Sigmoid colon (tissue), 7 donors: ENCODE data around the gene C6orf132. TPM values are rescaled to one million over a fixed set of nuclear protein-coding genes. Genes with fewer than 3 reads are reported as not detected.

ENCODE experiments used
- DNase-seq: peaks from one replicate; pipeline ENCODE4 v3.0.0-alpha.2; 2019
- H3K27ac ChIP-seq, 4 donors: fragments of 200-600 bp; sonication (generic); one replicate each; pipeline ENCODE4 v1.5.1; 2016 to 2019; ENCODE audit warnings: mild to moderate bottlenecking in 1 of 4
- H3K27me3 ChIP-seq, 3 donors: fragments of 200-600 bp; sonication (generic); one replicate each; pipeline ENCODE4 v1.5.1; 2019; ENCODE audit warnings: mild to moderate bottlenecking in 1 of 3
- H3K36me3 ChIP-seq, 4 donors: fragments of 200-600 bp; sonication (generic); one replicate each; pipeline ENCODE4 v1.5.1; 2016 to 2019
- H3K4me1 ChIP-seq, 4 donors: fragments of 200-600 bp; sonication (generic); one replicate each; pipeline ENCODE4 v1.5.1; 2017 to 2019
- H3K4me3 ChIP-seq, 4 donors: fragments of 200-600 bp; sonication (generic); one replicate each; pipeline ENCODE4 v1.5.1; 2017 to 2019; ENCODE audit warnings: mild to moderate bottlenecking in 2 of 4, moderate library complexity in 1 of 4
- H3K9me3 ChIP-seq, 4 donors: fragments of 200-600 bp in 3 of 4; sonication (generic) in 3 of 4; one replicate each; pipeline versions ENCODE4 v1.5.1 to v1.6.1; 2013 to 2019
- EP300 ChIP-seq, 4 donors: sonication (generic); formaldehyde crosslinking; IDR thresholded peaks; one replicate each; pipeline ENCODE4 v1.6.1; 2017; ENCODE audit warnings: antibody characterized with exemption in 4 of 4
- POLR2A ChIP-seq, 2 donors: fragments of 450-650 bp; IDR thresholded peaks; one replicate each; pipeline ENCODE4 v1.6.1; 2016; ENCODE audit warnings: antibody characterized with exemption in 2 of 2, mild to moderate bottlenecking in 2 of 2, moderate library complexity in 2 of 2
- POLR2AphosphoS5 ChIP-seq, 4 donors: sonication (generic); formaldehyde crosslinking; IDR thresholded peaks; one replicate each; pipeline ENCODE4 v1.6.1; 2017; ENCODE audit warnings: antibody characterized with exemption in 4 of 4
- WGBS, 2 donors: extraction: QIAGEN DNeasy Blood & Tissue Kit; methylation state at CpG; one replicate each; pipeline ENCODE4 v1.1.7; 2013; 5-methylcytosine and 5-hydroxymethylcytosine counted together
- intact Hi-C: fragments of 100-400 bp; cut with DNase I; formaldehyde crosslinking; loops from one replicate; pipeline ENCODE4 v1.15.1; 2023
- polyA plus RNA-seq, 3 donors: library from polyadenylated mRNA; stranded (reverse); fragments of 200-250 nt; gene quantifications; one replicate each; pipeline ENCODE4 v1.2.3, GENCODE V29; 2013
- total RNA-seq, 4 donors: library from RNA; depleted of rRNA; stranded (reverse); fragments of >200 nt; gene quantifications; one replicate each; pipeline ENCODE4 v1.1.0, GENCODE V29; 2016
- TF ChIP-seq, protein P1 (sequence below), 4 experiments: fragments of 450-650 bp in 3 of 4; fragments of 200-600 bp in 1 of 4; IDR thresholded peaks; one replicate each; pipeline ENCODE4 v1.5.1; 2016 to 2019; ENCODE audit warnings: antibody characterized with exemption in 4 of 4, mild to moderate bottlenecking in 3 of 4, moderate library complexity in 2 of 4
- donor health status: healthy with polysubstance abuse.
- donor health status: Bipolar disorder and iron deficiency.
- donor health status: healthy.

C6orf132 gene
- total and polyA plus RNA-seq, 7 donors, result 0.33 to 91.3 (median 20.9) TPM; not detected in 1

DNA sequence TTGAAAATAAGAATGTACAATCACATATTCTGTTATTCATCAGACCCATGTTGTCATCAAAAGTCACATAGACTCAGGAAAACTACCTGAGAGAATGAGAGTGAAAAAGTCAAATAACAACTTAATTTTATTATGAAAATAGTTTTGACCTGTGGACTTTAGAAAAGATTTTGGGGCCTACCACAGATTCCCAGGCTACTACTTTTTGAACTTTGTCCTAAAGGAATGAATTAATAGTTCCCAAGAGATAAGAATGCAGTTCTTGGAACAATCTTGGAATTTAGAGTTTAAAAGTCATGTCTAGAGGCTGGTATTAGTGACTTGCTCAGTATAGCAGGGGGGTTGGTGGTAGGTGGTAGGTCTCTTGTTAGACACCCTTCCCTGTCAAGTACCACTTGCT is 88.8 kb downstream of the C6orf132 start:
- intact Hi-C loops, result loop anchor here (10.0 kb wide), 1 partner anchor 491 kb away; no protein-coding TSS in a partner anchor
- peaks cover 35 to 66% (median 45%) of the 10 kb centered on the region in 4 donors for H3K36me3 ChIP-seq
- H3K27ac ChIP-seq, result no peak overlapping the region
- TF ChIP-seq EP300 (IDR thresholded peaks at IDR 0.05) (no peak), POLR2AphosphoS5 (IDR thresholded peaks at IDR 0.05) (no peak), POLR2A (IDR thresholded peaks at IDR 0.05) (no peak)
- TF ChIP-seq, protein P1, sequence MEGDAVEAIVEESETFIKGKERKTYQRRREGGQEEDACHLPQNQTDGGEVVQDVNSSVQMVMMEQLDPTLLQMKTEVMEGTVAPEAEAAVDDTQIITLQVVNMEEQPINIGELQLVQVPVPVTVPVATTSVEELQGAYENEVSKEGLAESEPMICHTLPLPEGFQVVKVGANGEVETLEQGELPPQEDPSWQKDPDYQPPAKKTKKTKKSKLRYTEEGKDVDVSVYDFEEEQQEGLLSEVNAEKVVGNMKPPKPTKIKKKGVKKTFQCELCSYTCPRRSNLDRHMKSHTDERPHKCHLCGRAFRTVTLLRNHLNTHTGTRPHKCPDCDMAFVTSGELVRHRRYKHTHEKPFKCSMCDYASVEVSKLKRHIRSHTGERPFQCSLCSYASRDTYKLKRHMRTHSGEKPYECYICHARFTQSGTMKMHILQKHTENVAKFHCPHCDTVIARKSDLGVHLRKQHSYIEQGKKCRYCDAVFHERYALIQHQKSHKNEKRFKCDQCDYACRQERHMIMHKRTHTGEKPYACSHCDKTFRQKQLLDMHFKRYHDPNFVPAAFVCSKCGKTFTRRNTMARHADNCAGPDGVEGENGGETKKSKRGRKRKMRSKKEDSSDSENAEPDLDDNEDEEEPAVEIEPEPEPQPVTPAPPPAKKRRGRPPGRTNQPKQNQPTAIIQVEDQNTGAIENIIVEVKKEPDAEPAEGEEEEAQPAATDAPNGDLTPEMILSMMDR (IDR thresholded peaks at IDR 0.05), result no peak
- peaks cover 0 to 40% (median 32%) of the 10 kb centered on the region in 4 donors for H3K4me1 ChIP-seq
- DNase-seq, result no peak
- no peaks in the 10 kb centered on the region for H3K9me3 ChIP-seq
- no peaks in the 10 kb centered on the region for H3K27me3 ChIP-seq
- no peak overlapping the region for H3K4me3 ChIP-seq

DNA sequence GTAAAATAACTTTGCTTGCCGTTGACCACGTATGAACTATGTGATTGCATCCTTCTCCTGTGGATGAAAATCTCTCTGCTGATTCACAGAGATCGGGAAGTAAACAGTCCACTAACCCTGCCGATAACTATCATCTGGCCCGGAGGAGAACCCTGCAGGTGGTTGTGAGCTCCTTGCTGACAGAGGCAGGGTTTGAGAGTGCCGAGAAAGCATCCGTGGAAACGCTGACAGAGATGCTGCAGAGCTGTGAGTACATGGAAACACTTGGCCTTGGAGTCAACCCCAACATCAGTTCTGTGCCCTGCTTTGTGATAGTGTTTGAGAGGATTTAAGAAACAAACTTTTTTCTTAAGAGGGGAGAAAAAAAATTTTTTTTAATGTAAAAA is 91.2 kb downstream of the C6orf132 start:
- 21 to 44% methylated on average over 8 of the region's 8 CpGs for WGBS, 2 donors
- Histone ChIP-seq H3K27me3 (no peaks in the 10 kb centered on the region), H3K27ac (peak overlapping the region; percentile 79 to 96 (median 93)), H3K4me3 (peak overlapping the region; percentile 52 to 78 (median 60)), H3K4me1 (peaks cover 0 to 59% (median 50%) of the 10 kb centered on the region in 4 donors), H3K9me3 (no peaks in the 10 kb centered on the region), H3K36me3 (peaks cover 12 to 42% (median 23%) of the 10 kb centered on the region in 4 donors)
- DNase-seq, result peak; percentile 60
- intact Hi-C loops, result loop anchor here (10.0 kb wide), 1 partner anchor 494 kb away; no protein-coding TSS in a partner anchor
- TF ChIP-seq, protein P1 (IDR thresholded peaks at IDR 0.05), result no peak
- no peak for TF ChIP-seq POLR2A (IDR thresholded peaks at IDR 0.05)
- TF ChIP-seq EP300 (IDR thresholded peaks at IDR 0.05), result no peak

Other genes with a start within 250 kb of the C6orf132 start
- gene USP49, start 247.2 kb downstream of the C6orf132 start, total RNA-seq, result 1 to 10 TPM; 2.1 to 10.0 (median 3.1) TPM
- gene USP49, start 247.2 kb downstream of the C6orf132 start, polyA plus RNA-seq, result 1 to 10 TPM in 1 of 3 donors, under 1 TPM in 2; 0.23 to 1.9 (median 0.60) TPM
- gene MED20, start 221.5 kb downstream of the C6orf132 start, total RNA-seq, result 10 to 100 TPM in 3 of 4 donors, 1 to 10 TPM in 1; 9.9 to 15.5 (median 13.7) TPM
- 10 to 100 TPM in 1 of 3 donors, 1 to 10 TPM in 2; 7.8 to 14.6 (median 9.4) TPM for gene MED20, start 221.5 kb downstream of the C6orf132 start, polyA plus RNA-seq
- 1 to 10 TPM; 2.9 to 5.4 (median 4.6) TPM for gene BYSL, start 221.1 kb downstream of the C6orf132 start, total RNA-seq
- gene BYSL, start 221.1 kb downstream of the C6orf132 start, polyA plus RNA-seq, result 10 to 100 TPM in 1 of 3 donors, 1 to 10 TPM in 2; 4.2 to 14.0 (median 9.6) TPM
- 100 to 1,000 TPM in 3 of 4 donors, 10 to 100 TPM in 1; 75.1 to 125 (median 110) TPM for gene CCND3, start 200.8 kb downstream of the C6orf132 start, total RNA-seq
- gene CCND3, start 200.8 kb downstream of the C6orf132 start, polyA plus RNA-seq, result 100 to 1,000 TPM in 1 of 3 donors, 10 to 100 TPM in 2; 43.2 to 144 (median 46.7) TPM
- 10 to 100 TPM; 20.3 to 30.7 (median 28.4) TPM for gene TAF8, start 92.1 kb downstream of the C6orf132 start, total RNA-seq
- 10 to 100 TPM in 2 of 3 donors, 1 to 10 TPM in 1; 4.9 to 14.7 (median 12.6) TPM for gene TAF8, start 92.1 kb downstream of the C6orf132 start, polyA plus RNA-seq
- gene GUCA1A, start 30.7 kb upstream of the C6orf132 start, total RNA-seq, result under 1 TPM in 1 of 4 donors, not detected in 3; 0.36 TPM
- under 1 TPM in 1 of 3 donors, not detected in 2; 0.15 TPM for gene GUCA1A, start 30.7 kb upstream of the C6orf132 start, polyA plus RNA-seq
- 1 to 10 TPM in 1 of 4 donors, under 1 TPM in 2, not detected in 1; 0.36 to 2.8 (median 0.82) TPM for gene GUCA1B, start 52.3 kb upstream of the C6orf132 start, total RNA-seq
- under 1 TPM in 1 of 3 donors, not detected in 2; 0.82 TPM for gene GUCA1B, start 52.3 kb upstream of the C6orf132 start, polyA plus RNA-seq
- 10 to 100 TPM; 27.7 to 35.2 (median 32.8) TPM for gene MRPS10, start 75.2 kb upstream of the C6orf132 start, total RNA-seq
- gene MRPS10, start 75.2 kb upstream of the C6orf132 start, polyA plus RNA-seq, result 10 to 100 TPM; 28.8 to 41.4 (median 33.0) TPM